ENCODE data around the gene FBP2. TPM values are rescaled to one million over a fixed set of nuclear protein-coding genes. Genes with fewer than 3 reads are reported as not detected.

Gene FBP2
- total and polyA plus RNA-seq, 10 of the 15 experiments (the other 5 are each of a cell fraction or from before 2014, with no cell fraction given), result 0.07 to 1.1 (median 0.12) TPM; not detected in 6

DNA sequence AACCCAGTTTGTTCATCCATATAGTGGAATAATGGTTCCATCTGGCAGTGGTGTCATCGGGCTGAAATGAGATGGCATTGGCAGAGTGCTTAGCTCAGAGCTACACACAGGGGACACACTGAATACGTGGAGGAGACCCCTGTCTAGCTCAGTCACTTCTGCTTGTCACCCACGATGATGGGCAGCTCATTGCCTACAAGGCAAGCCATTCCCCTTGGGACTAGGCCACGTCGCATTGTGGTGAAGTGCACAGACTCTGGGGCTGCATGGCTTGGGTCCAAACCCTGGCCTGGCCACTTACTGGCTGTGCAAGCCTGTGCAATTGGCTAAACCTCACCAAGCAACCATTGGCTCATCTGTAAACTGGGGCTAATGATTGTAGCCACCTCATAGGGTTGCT is 48.9 kb upstream of the FBP2 start (continued):
- no peak for TF ChIP-seq SREBF2 (IDR thresholded peaks at IDR 0.05; ENCODE audit: low read length)

DNA sequence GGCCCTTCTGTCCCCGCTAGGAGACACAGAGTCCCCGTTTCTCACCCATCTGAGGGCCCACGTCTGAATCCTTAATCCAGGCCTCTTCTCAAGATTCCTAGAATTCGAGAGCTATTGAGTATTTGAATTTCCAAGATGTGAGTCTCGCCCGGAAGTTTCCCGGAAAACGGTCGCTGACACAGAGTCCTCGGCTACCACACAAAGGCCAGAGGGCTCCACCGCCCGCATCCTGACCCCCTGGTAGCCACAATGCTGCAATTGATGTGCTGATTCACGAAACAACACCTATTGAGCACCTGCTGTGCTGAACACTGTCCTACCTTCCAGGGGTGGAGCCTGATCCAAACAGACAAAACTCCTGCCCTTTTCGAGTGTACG is 46.4 kb upstream of the FBP2 start:
- POLR2A ChIA-PET, result no interaction called here
- Histone ChIP-seq H3K9me3 (replicated peaks; ENCODE audit: control insufficient read depth, insufficient read depth, low read length) (no peaks in the 10 kb centered on the region), H3K9ac (ENCODE audit: control insufficient read depth, insufficient read depth, low read length) (no peak overlapping the region), H3K27me3 (replicated peaks in 1 of 2; ENCODE audit: control insufficient read depth in 2 of 2, insufficient read depth in 2 of 2, low read length in 1 of 2) (peaks cover 4 to 7% of the 10 kb centered on the region in 2 experiments; a peak in 3 of 4 replicates), H3K79me2 (ENCODE audit: control insufficient read depth, insufficient read depth, low read length) (no peaks in the 10 kb centered on the region), H3K27ac (ENCODE audit: control insufficient read depth, insufficient read depth) (no peak overlapping the region), H3K36me3 (ENCODE audit: control insufficient read depth in 2 of 2, insufficient read depth in 2 of 2, low read length in 1 of 2) (no peaks in the 10 kb centered on the region), H2AFZ (ENCODE audit: control insufficient read depth, low read depth, low read length) (no peak overlapping the region), H4K20me1 (ENCODE audit: control insufficient read depth, insufficient read depth) (no peaks in the 10 kb centered on the region), H3K4me3 (peak overlapping the region; percentile 61; the same call in 1 of the 2 replicates), H3K4me2 (ENCODE audit: control insufficient read depth, insufficient read depth) (peak overlapping the region; percentile 96), H3K4me1 (ENCODE audit: control insufficient read depth, insufficient read depth, low read length) (peaks cover 4% of the 10 kb centered on the region; the same call in 1 of the 2 replicates)
- SMC1A ChIA-PET (ENCODE audit: uncharacterized antibody, unreplicated experiment), result no interaction called here
- FAIRE-seq (no peak), DNase-seq (ENCODE audit: low read depth, low spot score) (no peak), ATAC-seq (no peak)
- CTCF ChIA-PET, result no interaction called here
- WGBS (ENCODE audit: insufficient coverage, insufficient replicate concordance, low lambda C conversion rate, missing lambda C conversion rate), result 63% methylated on average over 15 of the region's 15 CpGs
- TF ChIP-seq TARDBP (IDR thresholded peaks at IDR 0.05; ENCODE audit: borderline replicate concordance) (no peak), IRF4 (IDR thresholded peaks at IDR 0.05; ENCODE audit: low read depth, low read length) (no peak), ATF3 (IDR thresholded peaks at IDR 0.05; ENCODE audit: borderline replicate concordance, extremely low read depth, low read depth, low read length) (no peak), ZBTB33 (IDR thresholded peaks at IDR 0.05) (no peak), E4F1 (IDR thresholded peaks at IDR 0.05; ENCODE audit: borderline replicate concordance, partially characterized antibody) (no peak), TAF1 (IDR thresholded peaks at IDR 0.05; ENCODE audit: borderline replicate concordance, low read depth, low read length) (no peak), EED (IDR thresholded peaks at IDR 0.05; ENCODE audit: low read depth) (no peak), SMAD5 (IDR thresholded peaks at IDR 0.05; ENCODE audit: low read depth) (no peak), STAT3 (IDR thresholded peaks at IDR 0.05; ENCODE audit: low read depth, low read length) (no peak), ATF7 (IDR thresholded peaks at IDR 0.05; ENCODE audit: low read depth) (no peak), CBX5 (IDR thresholded peaks at IDR 0.05; ENCODE audit: low read depth) (no peak), ZNF24 (IDR thresholded peaks at IDR 0.05) (no peak)
- TF ChIP-seq, protein P1, sequence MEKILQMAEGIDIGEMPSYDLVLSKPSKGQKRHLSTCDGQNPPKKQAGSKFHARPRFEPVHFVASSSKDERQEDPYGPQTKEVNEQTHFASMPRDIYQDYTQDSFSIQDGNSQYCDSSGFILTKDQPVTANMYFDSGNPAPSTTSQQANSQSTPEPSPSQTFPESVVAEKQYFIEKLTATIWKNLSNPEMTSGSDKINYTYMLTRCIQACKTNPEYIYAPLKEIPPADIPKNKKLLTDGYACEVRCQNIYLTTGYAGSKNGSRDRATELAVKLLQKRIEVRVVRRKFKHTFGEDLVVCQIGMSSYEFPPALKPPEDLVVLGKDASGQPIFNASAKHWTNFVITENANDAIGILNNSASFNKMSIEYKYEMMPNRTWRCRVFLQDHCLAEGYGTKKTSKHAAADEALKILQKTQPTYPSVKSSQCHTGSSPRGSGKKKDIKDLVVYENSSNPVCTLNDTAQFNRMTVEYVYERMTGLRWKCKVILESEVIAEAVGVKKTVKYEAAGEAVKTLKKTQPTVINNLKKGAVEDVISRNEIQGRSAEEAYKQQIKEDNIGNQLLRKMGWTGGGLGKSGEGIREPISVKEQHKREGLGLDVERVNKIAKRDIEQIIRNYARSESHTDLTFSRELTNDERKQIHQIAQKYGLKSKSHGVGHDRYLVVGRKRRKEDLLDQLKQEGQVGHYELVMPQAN (conservative IDR thresholded peaks at IDR 0.05), result no peak
- TF ChIP-seq, protein P2, sequence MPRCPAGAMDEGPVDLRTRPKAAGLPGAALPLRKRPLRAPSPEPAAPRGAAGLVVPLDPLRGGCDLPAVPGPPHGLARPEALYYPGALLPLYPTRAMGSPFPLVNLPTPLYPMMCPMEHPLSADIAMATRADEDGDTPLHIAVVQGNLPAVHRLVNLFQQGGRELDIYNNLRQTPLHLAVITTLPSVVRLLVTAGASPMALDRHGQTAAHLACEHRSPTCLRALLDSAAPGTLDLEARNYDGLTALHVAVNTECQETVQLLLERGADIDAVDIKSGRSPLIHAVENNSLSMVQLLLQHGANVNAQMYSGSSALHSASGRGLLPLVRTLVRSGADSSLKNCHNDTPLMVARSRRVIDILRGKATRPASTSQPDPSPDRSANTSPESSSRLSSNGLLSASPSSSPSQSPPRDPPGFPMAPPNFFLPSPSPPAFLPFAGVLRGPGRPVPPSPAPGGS (IDR thresholded peaks at IDR 0.05; ENCODE audit: borderline replicate concordance, insufficient read depth, low read depth, low read length, poor library complexity, severe bottlenecking), result no peak
- in situ Hi-C loops (cut with MboI), result no loop called here
- intact Hi-C loops (cut with micrococcal nuclease; ENCODE audit: unreplicated experiment), result no loop called here
- no TSS peak for BruUV-seq (replicated peaks)
- RAD21 ChIA-PET (ENCODE audit: unreplicated experiment), result no interaction called here
